ENCODE results near the gene PDX1.
"Not testable (repeated sequence)": the region's sequence is repeated elsewhere in the genome, so short reads cannot be mapped to it uniquely, and the experiment has no call there.

Gene PDX1

DNA sequence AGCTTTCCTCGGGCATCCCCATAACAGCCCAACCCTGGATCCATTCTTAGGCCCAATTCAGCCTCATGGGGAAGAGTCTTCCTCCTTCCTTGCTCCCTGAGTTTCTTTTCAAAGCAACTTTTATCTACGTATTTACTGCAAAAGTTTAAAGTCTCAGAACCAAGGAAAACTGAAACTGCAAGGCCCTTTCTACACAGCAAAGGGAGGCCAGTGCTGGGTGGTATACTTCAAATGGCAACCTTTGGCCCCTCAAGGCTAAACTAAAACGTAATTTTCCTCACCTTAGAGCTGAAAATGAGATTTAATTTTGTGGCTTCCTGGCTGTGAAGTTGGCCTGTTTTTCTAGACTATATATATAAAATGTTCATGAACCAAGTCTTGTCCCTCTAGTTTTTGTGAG lies 43.7 kb downstream of the PDX1 start:
- Histone ChIP-seq H3K4me2 (no peak overlapping the region), H4K20me1 (ENCODE audit: insufficient read depth) (no peaks in the 10 kb centered on the region), H3K9ac (no peak overlapping the region), H3K4me1 (ENCODE audit: low read depth, poor library complexity, severe bottlenecking) (no peaks in the 10 kb centered on the region), H2AFZ (ENCODE audit: low read depth) (no peak overlapping the region), H3K36me3 (ENCODE audit: insufficient read depth) (no peaks in the 10 kb centered on the region), H3K27ac (no peak overlapping the region), H3K4me3 (IDR thresholded peaks at IDR 0.05; ENCODE audit: insufficient read depth, low read depth, low read length) (no peak overlapping the region), H3K79me2 (ENCODE audit: insufficient read depth, low read depth) (no peaks in the 10 kb centered on the region), H3K27me3 (ENCODE audit: insufficient read depth, low read depth) (no peaks in the 10 kb centered on the region)
- TF ChIP-seq, protein P1, sequence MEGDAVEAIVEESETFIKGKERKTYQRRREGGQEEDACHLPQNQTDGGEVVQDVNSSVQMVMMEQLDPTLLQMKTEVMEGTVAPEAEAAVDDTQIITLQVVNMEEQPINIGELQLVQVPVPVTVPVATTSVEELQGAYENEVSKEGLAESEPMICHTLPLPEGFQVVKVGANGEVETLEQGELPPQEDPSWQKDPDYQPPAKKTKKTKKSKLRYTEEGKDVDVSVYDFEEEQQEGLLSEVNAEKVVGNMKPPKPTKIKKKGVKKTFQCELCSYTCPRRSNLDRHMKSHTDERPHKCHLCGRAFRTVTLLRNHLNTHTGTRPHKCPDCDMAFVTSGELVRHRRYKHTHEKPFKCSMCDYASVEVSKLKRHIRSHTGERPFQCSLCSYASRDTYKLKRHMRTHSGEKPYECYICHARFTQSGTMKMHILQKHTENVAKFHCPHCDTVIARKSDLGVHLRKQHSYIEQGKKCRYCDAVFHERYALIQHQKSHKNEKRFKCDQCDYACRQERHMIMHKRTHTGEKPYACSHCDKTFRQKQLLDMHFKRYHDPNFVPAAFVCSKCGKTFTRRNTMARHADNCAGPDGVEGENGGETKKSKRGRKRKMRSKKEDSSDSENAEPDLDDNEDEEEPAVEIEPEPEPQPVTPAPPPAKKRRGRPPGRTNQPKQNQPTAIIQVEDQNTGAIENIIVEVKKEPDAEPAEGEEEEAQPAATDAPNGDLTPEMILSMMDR (conservative IDR thresholded peaks at IDR 0.05; ENCODE audit: low read depth, low read length) = no peak

DNA sequence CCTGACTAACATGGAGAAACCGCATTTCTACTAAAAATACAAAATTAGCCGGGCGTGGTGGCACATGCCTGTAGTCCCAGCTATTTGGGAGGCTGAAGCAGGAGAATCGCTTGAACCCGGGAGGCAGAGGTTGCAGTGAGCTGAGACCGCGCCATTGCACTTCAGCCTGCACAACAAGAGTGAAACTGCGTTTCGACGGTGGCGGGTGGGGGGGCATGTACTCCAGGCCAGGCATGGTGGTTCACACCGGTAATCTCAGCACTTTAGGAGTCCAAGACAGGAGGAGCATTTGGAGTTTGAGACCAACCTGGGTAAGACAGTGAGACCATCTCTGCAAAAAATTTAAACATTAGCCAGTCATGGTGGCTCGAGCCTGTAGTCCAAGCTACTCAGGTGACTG lies 44.4 kb downstream of the PDX1 start:
- not testable (repeated sequence) for H3K27me3 ChIP-seq (ENCODE audit: insufficient read depth, low read depth); H4K20me1 ChIP-seq (ENCODE audit: insufficient read depth); H3K36me3 ChIP-seq (ENCODE audit: insufficient read depth)

DNA sequence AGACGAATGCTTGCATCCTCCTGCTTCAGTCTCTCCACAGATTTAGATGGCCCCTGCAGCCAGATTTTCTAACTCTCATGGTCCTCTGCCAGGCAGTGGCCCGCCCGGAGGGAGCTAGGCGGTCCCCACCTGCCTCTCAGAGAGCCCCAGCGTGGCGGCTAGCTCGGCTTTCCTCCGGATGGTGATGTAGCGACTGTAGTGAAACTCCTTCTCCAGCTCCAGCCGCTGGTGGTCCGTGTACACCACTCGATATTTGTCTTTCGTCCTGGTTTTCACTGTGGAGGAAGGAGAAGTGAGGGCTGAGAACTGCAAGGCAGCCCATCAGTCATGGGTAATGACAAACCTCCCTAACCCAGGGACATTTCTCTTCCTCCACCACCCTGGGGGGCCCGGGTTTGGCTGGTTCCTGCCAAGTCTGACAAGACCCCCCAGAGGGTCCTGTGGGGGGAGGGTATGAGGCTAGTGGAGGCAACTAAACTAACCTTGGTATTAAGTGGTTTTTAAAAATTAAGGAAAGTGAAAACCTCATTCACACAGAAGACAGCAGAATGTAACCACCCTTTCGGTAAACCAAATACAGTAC lies 45.0 kb downstream of the PDX1 start:
- no peak overlapping the region for H2AFZ ChIP-seq (ENCODE audit: low read depth)

More for the DNA sequence above, 44.4 kb downstream of the PDX1 start:
- not testable (repeated sequence) for H3K4me3 ChIP-seq (IDR thresholded peaks at IDR 0.05; ENCODE audit: insufficient read depth, low read depth, low read length); H2AFZ ChIP-seq (ENCODE audit: low read depth); H3K4me2 ChIP-seq; H3K27ac ChIP-seq; H3K79me2 ChIP-seq (ENCODE audit: insufficient read depth, low read depth); H3K4me1 ChIP-seq (ENCODE audit: low read depth, poor library complexity, severe bottlenecking); H3K9ac ChIP-seq

DNA sequence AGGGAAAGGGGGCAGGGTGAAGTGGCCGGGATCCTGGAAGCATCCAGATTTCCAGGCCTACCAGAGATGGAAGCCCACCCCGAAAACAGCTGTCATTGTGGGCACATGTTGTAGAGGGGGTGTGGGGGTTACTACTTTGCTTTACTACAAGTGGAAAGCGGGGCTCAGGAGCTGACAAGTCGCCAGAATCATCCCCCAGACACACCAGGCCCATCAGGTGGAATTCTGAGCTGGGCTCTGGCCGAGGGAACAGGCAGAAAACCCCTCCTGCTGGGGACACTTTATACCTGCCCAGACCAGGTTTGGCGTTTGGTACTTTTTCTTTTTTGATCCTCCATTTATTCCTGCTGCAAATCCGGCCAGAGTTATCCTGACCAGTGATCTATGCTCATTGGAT lies 45.5 kb downstream of the PDX1 start:
- Histone ChIP-seq H2AFZ (ENCODE audit: low read depth) (no peak overlapping the region), H4K20me1 (ENCODE audit: insufficient read depth) (no peaks in the 10 kb centered on the region), H3K4me2 (no peak overlapping the region), H3K9ac (no peak overlapping the region), H3K4me1 (ENCODE audit: low read depth, poor library complexity, severe bottlenecking) (no peaks in the 10 kb centered on the region), H3K27me3 (ENCODE audit: insufficient read depth, low read depth) (no peaks in the 10 kb centered on the region), H3K27ac (no peak overlapping the region), H3K4me3 (IDR thresholded peaks at IDR 0.05; ENCODE audit: insufficient read depth, low read depth, low read length) (no peak overlapping the region), H3K36me3 (ENCODE audit: insufficient read depth) (no peaks in the 10 kb centered on the region), H3K79me2 (ENCODE audit: insufficient read depth, low read depth) (no peaks in the 10 kb centered on the region)
- TF ChIP-seq, protein P1 (conservative IDR thresholded peaks at IDR 0.05; ENCODE audit: low read depth, low read length) = no peak

More for the DNA sequence above, 45.0 kb downstream of the PDX1 start:
- TF ChIP-seq, protein P1 (conservative IDR thresholded peaks at IDR 0.05; ENCODE audit: low read depth, low read length) = no peak
- H3K36me3 ChIP-seq (ENCODE audit: insufficient read depth) = no peaks in the 10 kb centered on the region
- no peaks in the 10 kb centered on the region for H4K20me1 ChIP-seq (ENCODE audit: insufficient read depth)
- H3K27me3 ChIP-seq (ENCODE audit: insufficient read depth, low read depth) = no peaks in the 10 kb centered on the region
- no peaks in the 10 kb centered on the region for H3K79me2 ChIP-seq (ENCODE audit: insufficient read depth, low read depth)
- no peaks in the 10 kb centered on the region for H3K4me1 ChIP-seq (ENCODE audit: low read depth, poor library complexity, severe bottlenecking)
- H3K4me3 ChIP-seq (IDR thresholded peaks at IDR 0.05; ENCODE audit: insufficient read depth, low read depth, low read length) = no peak overlapping the region
- no peak overlapping the region for H3K9ac ChIP-seq
- no peak overlapping the region for H3K4me2 ChIP-seq
- no peak overlapping the region for H3K27ac ChIP-seq

DNA sequence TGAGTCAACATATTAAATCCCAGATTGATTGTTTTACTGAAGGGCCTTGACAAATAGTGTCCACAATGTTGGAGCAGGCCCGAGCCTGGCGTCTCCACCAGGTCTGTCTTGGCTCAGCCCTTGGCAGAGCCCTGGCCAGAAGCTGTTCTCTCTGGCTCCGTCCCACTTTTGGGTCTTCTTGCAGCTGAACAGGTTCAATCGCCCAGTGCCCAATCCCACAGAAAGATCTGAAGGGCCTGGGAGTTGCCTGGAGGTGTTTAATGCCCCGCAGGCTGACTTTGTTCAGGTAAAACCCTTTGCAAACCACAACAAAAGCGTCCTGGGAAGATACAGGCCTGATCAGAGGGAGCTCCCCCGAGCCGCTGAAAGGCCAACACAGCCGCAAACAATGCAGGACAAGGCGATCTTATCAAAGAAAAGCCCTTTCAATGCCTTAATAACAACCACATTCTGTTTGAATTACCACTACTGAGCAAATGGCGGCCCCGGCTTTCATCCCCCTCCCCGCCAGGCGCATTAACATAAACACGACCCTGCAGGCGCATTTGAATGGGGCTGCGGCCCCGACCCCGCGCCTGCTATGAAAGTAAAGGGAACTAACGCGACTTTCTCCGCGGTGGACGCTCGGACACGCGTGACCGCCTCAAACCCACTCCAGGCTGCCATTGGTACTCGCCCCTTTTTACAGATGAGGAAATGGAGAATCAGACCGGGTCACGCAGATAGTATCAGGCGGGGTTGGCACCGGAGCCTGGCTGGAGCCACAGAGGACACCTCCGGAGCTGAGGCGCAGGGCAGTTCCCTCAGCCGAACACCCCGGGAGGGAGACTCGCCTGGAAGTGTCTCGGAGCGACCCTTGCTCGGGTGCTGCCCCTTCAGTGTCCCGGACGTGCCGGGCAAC lies 46.2 kb downstream of the PDX1 start:
- Histone ChIP-seq H3K4me2 (no peak overlapping the region), H3K9ac (no peak overlapping the region), H3K4me1 (ENCODE audit: low read depth, poor library complexity, severe bottlenecking) (no peaks in the 10 kb centered on the region), H3K27me3 (ENCODE audit: insufficient read depth, low read depth) (no peaks in the 10 kb centered on the region), H2AFZ (ENCODE audit: low read depth) (no peak overlapping the region), H3K36me3 (ENCODE audit: insufficient read depth) (no peaks in the 10 kb centered on the region), H3K4me3 (IDR thresholded peaks at IDR 0.05; ENCODE audit: insufficient read depth, low read depth, low read length) (no peak overlapping the region), H4K20me1 (ENCODE audit: insufficient read depth) (no peaks in the 10 kb centered on the region), H3K27ac (no peak overlapping the region), H3K79me2 (ENCODE audit: insufficient read depth, low read depth) (no peaks in the 10 kb centered on the region)
- TF ChIP-seq, protein P1 (conservative IDR thresholded peaks at IDR 0.05; ENCODE audit: low read depth, low read length) = no peak
